NB4 (cell line): ENCODE results near the gene GIPC2.
"Not testable (repeated sequence)": the region's sequence is repeated elsewhere in the genome, so short reads cannot be mapped to it uniquely, and the experiment has no call there.

Source experiments
- POLR2A ChIP-seq: IDR thresholded peaks from 2 replicates; pipeline ENCODE4 v1.6.1; 2011; ENCODE audit warnings: mild to moderate bottlenecking; ENCODE audit not compliant: insufficient read length; ENCODE audit errors: extremely low read depth
- TF ChIP-seq, protein P1 (sequence below): IDR thresholded peaks from one replicate; pipeline ENCODE4 v1.5.1; 2012; ENCODE audit warnings: low read depth, low read length

DNA sequence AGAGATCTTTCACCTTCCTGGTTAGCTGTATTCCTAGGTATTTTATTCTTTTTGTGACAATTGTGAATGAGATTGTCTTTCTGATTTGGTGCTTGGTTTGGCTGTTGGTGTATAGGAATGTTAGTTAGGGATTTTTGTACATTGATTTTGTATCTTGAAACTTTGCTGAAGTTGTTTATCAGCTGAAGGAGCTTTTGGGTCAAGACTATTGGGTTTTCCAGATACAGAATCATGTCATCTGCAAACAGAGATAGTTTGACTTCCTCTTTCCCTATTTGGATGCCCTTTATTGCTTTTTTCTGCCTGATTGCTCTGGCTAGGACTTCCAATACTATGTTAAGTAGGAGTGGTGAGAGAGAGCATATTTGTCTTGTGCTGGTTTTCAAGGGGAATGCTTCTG is 38.9 kb downstream of the GIPC2 start:
- TF ChIP-seq POLR2A, result not testable (repeated sequence)
- TF ChIP-seq, protein P1, sequence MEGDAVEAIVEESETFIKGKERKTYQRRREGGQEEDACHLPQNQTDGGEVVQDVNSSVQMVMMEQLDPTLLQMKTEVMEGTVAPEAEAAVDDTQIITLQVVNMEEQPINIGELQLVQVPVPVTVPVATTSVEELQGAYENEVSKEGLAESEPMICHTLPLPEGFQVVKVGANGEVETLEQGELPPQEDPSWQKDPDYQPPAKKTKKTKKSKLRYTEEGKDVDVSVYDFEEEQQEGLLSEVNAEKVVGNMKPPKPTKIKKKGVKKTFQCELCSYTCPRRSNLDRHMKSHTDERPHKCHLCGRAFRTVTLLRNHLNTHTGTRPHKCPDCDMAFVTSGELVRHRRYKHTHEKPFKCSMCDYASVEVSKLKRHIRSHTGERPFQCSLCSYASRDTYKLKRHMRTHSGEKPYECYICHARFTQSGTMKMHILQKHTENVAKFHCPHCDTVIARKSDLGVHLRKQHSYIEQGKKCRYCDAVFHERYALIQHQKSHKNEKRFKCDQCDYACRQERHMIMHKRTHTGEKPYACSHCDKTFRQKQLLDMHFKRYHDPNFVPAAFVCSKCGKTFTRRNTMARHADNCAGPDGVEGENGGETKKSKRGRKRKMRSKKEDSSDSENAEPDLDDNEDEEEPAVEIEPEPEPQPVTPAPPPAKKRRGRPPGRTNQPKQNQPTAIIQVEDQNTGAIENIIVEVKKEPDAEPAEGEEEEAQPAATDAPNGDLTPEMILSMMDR, result not testable (repeated sequence)
